Hematopoietic multipotent progenitor cell treated with erythropoietin and hydrocortisone succinate and interleukin-3 and kit ligand, for 17 days (in vitro differentiated cells): ENCODE results near the gene RPS6KA6.

Source experiments
- DNase-seq: peaks from one replicate; pipeline ENCODE4 v3.0.0-alpha.2; 2015; ENCODE audit warnings: low spot score

The RPS6KA6 gene

DNA sequence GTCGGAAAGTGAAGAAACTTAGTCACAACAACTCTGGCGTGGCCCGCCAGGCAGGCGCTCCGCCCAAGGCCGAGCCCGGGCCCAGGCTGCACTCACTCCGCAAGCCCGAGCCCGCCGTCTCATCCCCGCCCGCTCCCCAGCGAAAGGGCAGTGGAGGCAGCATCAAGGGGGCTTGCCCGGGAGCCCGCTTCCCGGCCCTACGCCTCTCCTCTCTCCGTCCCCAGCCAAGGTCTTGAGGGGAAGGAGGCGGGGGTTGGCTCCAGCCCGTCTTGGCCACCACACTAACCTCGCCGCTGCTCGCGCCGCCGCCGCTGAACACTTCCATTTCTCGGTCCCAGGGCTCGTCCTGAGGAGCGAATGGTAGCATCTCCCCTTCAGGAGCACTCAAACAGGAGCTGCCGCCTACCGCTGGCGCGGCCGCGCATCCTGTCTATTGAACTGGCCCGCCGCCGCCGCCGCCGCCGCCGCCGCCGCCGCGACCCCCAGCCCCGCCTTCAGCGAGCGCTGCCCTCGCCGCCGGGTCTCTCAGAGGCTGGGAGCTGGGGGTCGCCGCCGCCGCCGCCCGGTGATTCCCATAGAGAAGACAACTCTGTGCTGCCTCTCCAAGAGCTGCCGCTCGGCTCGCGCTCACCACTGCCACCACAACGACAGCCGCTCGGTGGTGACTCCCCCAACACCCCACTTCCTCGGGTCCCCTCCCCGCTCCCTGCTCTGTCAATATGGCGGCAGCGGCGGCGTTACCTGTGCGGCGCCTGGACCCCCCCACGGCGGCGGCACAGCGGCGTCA is at the start of gene RPS6KA6:
Gene RPS6KA6 (minus strand): TSS at position 667 of the 787 bp plus-strand sequence. CDS start 300 bp downstream, at position 367.
- DNase-seq: no peak

DNA sequence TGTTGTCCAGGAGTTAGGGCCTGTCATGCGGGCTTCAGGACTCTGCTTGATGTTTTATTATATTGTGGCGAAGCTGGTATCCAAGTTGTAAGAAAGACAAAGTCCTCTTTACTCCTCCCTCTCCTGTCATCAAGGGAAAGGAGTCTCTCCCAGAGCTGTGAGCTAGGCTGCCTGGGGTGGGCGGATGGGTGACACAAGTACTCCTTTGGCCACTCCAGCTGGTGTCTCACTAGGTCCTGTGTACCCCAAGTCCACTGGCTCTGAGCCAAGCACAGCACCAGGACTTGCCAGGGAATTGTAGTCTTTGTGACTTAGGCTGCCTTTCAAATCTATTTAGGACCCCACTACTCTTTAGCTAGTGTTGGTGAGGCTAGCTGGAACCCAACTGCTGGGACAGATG is 36.7 kb upstream of the RPS6KA6 start:
- DNase-seq: no peak

DNA sequence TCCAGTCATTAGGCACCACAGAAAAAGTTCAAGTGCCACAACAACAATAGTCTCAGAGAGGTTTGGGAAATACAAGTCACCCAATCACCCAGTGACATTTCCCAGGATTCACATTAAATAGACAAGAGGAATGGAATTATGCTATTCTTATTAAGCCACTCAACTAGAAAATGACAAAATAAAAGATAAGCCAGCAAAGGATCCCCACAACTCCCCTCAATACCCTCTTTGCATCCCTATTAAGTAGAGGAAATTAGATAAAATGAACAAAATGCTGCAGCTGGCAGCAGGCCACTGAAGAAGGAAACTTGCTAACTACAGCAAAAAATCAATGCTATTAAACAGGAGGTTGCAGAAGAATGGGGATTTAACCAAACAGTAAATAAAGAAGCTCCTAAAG is 35.3 kb upstream of the RPS6KA6 start:
- DNase-seq: no peak

DNA sequence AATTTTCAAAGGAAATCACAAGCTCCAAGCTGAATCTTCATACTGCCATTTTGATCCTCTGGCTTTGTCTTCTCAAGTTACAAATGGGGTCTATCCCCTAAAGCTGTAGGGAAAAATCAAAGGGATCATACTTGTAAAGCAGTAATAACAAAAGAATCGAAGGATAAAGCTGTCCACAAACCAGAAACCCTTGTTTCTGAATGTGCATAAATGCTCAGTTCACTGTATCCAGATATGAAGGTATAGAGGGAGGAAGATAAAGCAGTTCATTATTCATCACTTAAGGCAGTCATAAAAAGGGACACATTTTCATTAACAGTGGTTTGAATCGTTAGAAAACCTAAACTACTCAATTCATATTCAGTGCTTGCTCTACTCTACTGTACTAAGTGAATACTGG is 33.2 kb upstream of the RPS6KA6 start:
- DNase-seq: no peak

DNA sequence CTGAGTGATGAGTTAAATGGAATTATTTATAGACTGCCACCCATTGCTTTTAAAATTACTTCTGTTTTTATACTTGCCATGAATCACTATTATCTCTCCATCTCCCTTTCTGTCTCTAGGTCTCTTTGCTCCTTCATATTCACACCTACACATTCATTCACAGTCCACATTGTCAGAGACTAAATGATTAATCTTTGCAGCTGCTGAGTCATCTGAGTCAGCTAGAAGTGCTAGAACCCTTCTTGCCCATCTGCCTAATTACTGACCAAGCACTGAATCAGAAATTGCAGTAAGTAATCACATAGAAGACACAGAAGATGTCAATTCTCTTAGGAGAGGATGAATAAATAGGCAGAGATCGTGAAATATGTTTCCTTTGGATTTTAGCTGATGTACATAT is 31.6 kb upstream of the RPS6KA6 start:
- no peak for DNase-seq

DNA sequence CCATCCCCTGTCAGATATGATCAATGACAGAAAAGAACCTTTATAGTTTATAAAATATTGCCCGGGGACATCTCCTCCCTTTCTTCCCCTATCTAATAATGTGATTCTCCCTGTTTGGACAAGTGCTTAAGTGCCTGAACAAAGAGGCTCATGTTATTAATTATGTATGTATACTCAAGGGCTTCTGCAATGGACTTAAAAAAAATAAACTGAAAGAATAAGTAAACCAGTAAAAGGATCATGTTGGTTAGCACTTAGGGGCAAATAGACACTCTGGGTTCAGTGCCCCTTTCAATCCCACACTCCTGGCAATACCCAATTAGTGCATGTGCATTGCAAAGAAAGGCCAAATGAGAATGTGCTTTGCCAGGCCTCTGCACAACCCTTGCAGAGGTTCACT is 30.7 kb upstream of the RPS6KA6 start:
- DNase-seq: no peak

DNA sequence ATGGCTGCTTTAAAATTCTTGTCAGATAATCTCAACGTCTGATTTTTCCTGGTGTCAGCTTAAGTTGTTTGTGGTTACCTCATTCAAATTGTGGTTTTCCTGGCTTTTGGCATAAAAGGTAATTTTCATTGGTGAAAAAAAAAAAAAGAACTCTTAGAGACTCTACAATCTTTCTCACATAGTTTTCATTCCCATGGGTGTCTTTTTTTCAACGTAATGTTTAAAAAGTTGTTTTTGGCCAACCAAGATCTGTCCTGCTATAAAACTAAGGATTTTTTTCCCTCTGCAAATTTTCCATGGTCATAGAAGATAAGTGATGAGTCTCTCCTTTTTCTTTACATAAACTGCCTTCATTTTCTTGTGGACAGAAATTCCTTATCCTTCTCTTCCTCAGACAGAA is 28.9 kb upstream of the RPS6KA6 start:
- no peak for DNase-seq

DNA sequence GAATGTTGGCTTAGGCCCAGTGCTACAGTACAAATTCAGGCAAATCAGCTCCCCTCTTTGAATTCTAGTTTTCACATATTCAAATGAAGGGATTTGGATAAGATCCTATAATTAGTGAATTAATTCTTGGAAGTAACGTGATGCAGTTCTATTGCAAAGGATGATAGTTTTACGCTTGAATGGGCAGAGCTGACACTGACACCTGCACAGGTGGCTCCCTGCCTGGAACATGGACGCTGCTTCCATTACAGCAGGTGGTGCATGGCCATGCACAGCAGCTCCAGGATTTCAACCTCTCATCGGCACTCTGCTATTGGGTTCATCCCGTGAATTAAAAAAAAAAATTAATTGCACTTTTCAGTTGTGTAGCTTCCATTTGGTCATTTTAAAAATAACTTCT is 28.4 kb upstream of the RPS6KA6 start:
- no peak for DNase-seq

DNA sequence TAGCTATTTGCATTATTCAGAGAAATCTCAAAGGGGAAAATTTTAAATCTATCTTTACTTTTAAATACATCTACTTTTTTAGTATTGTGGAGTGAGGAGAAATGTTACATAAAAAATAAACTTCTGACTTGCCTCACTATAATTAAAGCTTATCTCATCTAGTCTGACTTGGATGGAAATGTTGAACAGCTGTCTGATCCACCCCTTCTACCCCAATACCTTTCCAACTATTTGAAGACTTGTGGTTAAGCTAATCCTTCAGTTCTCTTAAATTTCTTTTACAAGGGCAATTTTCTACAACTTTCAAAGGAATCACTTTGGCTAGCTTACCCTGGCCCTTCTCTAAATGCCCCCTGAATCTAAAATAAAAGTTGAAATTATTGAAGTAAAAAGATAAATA is 17.3 kb upstream of the RPS6KA6 start:
- no peak for DNase-seq

DNA sequence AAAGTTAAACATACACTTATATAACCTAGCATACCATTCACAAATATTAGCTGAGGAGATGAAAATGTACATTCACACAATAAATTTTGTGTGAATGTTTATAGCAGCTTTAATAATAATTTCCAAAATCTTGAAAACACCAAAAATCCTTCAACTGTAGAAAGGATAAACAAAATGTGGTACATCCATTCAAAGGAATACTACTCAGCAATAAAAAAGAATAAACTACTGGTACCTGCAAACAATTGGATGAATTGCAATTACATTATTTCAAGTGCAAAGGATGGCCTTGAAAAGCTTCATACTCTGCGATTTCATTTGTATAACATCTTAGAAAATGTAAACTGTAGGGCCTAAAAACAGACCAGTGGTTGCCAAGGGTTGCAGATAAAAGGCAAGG is 11.7 kb upstream of the RPS6KA6 start:
- no peak for DNase-seq

DNA sequence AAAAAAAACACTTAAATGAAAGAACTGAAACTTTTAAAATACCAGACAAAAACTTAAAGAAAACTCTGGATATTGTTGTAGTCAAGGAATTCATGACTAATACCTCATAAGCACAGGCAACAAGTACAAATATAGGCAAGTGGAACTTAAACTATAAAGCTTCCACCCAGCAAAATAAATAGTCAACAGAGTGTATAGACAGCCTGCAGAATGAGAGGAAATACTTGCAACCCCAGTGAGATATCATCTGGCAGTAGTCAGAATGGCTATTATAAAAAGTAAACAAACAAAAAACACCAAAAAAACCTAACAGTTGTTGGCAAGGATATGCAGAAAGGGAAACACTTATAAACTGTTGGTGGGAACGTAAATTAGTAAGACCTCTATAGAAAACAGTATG is 9.6 kb upstream of the RPS6KA6 start:
- no peak for DNase-seq

DNA sequence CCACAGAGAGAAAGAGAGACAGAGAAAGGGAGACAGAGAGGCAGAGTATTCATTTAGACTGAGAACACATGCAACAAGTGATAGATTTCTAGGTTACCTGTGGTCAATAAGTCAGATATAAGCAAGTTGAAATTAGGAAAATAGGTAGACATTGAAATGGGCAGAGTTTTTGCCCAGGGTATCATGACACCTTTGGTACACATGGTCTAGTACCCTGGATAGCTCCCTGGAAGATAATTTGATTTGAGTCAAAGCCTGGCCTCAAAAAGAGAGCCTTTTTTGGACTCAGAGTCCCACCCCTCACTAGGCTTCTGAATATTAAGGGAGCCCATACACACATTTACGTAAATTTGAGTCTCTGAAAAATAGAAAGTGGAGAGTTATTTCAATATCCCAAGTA is 4.0 kb upstream of the RPS6KA6 start:
- no peak for DNase-seq

DNA sequence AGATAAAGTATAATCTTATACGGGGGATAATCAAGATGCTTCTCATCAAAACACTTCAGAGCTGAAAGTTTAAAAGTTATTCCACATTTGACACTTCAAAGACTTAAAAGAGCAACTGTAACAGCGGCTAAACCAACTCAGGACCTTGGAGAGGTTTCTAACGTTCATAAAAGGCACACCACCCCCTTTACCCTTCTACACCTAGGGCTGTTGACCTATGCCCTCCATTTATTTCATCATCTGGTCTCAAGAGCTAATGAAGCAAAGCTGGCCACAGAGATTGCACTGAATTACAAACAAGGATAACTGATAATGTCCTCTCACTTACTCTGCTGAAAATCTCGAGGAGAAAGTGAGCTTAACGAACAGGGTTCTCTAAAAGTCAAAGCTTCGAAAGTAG is 1.1 kb upstream of the RPS6KA6 start:
- DNase-seq: no peak

DNA sequence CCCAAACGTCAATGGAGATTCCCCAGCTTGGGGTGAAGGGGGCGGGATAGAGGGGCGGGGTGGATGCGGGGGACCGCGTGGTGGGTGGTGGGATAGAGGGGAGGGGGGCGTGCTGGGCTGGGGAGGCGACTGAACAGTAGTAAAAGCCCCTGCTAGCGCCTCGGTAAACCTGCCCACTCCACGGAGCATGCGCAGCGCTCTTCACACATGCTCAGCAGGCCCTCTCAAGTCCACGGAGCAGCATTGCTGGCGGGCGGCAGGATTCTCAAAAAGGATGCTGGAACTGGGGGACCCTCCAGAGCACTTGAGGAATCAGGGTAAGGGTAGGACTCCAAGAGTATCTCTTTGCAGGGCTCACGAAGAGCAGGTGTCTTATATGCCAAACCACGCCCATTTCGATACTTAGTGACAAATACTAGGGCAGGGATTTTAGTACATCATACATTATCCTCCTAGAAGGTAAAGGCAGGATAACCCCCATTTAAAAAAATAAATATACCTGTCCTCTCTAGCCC is 378 bp upstream of the RPS6KA6 start:
- DNase-seq: no peak

DNA sequence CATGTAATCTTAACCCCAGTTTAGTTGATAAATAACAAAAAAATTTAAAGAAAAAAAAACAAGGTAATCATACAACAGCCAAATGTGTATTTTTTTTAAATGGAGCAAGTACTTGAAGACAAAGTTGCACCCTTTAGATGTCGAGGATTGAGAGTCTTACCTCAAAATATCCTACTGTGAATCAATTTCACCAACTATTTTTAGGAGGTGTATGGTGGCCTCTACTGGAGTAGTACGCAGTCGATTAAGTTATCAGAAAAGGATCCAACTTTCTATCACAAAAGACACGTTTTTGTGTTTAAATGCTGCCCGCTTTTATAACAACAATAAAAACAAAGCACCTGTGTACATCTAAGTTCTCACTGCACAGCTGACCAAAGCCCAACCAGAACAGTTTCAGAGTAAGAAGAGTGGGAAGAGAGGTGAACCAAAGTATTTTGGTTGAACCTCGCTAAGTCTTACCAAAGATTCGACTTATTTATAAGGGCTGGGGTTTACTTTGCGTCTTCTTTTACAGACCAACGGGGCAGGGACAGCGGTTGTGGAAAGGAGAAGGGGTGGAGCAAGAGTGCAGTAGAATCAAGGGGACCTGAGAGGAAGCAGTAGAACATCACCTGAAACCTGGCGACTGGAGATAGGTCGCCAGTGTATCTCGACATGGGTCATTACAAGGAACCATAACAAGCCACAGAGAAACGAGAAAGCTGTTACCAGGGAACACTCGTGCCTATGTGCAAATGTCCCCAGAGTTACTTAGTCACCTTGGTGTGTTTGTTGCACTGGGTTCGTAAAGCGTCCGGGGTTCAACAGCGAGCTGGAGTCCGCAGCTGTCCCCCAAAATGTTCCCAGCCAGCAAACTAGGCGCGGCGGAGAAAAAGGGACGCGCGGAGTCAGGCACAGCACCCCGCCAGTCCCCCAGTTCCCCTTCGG is 1.1 kb downstream of the RPS6KA6 start:
- DNase-seq: no peak

DNA sequence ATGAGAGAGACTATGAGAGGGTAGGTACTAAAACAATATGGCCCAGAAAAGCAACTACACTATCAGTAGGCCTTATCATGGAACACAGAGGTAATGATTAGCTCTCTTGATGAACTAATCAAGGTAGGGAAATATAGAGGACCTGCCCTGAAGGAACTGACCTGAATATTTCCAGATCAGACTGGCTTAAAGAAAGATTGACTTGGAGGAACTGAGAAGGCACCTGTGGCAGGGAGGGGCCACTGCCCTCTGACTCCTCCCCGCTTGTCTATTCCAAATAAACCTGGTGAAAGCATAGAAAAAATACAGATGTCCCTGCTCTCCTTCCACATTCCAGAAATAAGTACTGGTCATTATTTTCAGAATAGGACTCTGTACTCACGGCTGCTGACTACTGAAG is 5.5 kb downstream of the RPS6KA6 start:
- no peak for DNase-seq

DNA sequence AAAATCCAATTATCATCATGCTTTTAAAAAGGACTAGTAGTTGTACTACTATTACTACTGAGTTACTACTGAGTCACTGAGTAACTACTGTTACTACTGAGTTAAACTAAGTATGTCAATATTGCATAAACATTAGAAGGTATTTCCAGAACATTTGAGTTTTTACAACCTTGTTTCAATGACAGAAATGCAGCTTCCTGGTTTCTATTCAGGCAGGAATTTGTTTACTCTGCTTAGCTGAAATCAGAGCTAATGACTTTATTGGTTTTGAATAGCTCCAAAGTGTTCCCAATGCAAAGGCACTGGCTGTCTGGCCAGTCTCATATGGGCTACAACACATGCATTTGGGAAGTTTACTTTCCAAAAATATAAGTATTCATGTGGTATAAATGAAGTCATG is 12.0 kb downstream of the RPS6KA6 start:
- no peak for DNase-seq

DNA sequence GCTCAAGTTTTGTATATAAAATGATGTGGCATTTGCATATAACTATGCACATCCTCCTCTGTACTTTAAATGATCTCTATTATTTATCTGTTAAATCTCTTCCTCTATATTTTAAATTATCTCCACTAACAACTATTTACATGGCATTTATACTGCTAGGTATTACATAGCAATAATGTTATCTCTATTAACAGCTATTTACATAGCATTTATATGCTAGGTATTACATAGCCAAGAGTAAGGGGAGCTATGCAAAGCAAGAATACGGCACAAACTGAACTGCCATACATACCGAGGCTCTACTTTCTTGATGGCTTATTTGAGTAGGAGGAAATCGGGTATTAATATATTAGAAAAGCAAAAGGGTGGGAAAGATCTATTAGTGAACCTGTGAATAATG is 12.7 kb downstream of the RPS6KA6 start:
- no peak for DNase-seq

DNA sequence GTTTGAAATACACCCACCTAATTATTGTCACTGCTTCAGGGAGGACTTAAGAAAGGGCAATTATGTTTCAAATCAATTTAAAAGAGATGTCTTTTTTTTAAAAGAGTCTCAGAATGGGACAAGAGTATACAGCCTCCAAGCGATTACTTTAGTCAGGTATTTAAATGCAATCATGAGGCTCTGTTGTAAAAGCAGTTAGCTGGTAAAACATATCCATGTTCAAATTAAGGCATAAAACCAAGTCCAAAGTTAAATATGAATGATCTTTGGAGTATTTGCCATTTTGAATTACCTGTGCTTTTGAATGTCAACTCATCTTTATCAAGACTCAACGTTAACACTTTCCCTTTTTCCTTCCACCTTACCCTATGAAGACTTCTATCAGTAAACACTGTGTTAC is 13.7 kb downstream of the RPS6KA6 start:
- DNase-seq: no peak

DNA sequence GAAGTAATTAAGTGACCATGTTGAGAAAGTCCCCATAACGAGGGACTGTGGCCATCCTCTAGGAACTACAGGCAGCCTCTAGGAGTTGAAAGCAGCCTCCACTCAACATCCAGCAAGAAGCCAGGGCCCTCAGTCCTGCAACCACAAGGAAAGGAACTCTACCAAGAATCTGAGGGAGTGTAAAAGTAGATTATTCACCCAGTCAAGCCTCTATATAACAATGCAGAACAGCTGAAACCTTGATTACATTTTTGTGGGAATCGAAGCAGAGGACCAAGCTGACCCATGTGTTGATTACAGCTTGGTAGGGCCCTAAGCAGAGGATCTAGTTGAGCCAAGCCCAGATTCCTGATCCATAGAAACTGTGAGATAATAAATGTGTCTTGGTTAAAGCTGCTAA is 17.1 kb downstream of the RPS6KA6 start:
- DNase-seq: no peak

DNA sequence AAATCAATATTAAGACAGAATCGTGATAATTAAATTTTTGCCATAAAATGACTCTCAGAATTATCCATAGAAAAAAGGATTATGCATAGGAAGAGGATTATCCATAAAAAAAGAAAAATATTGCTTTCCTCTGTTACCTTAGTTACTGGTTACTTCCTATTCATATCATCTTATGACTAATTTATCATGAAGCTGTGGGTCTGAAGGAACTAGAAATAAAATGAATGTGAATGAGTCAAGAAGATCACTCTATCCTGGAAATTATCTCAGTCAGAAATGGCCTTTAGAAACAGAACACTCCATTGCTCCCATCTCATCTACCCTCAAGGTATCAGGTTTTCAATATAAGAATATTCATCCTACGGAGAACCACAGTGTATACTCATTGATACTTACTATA is 19.4 kb downstream of the RPS6KA6 start:
- DNase-seq: no peak

DNA sequence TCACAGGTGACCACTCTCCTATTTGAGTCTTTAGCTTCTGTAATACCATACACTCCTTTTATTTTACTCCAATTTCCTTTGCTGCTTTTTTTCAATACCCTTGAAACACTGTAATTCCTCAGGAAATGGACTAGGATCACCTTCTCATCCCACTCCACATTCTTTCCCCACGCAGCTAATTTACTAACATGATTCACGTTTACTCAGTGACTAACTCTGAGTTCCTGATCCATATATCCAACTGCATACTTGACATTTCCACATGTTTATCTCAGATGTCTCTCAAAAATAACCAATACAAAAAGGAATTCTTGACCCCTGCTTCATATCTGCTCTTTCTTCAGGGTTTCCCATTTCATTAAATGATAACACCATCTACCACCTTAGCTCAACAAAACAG is 19.9 kb downstream of the RPS6KA6 start:
- no peak for DNase-seq

DNA sequence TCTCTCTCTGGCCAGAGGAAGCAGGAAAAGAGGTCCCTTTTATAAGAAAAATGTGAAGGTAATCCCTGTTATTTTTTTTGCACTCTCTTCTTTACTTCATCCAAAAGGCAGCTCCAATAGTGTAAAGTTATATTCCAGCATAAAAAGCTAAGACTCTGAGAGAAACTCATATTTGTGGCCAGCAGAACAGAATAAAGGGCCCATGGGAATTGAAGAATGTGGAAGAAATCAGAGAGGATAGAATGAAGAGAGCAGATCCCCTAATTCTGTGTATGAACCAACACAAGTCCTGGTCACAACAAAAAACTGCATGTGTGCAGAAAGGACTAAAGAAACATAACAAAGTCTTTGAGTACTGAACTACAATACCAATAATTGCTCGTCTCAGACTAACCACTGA is 22.3 kb downstream of the RPS6KA6 start:
- DNase-seq: no peak
